ENCODE data around the gene MFAP3L.
A peak's percentile ranks its signal among the peaks of the same experiment; 100 is the strongest.

MFAP3L gene

GRCh38 chr4:169976951-169977350 lies 49.2 kb downstream of the MFAP3L start:
- no peak overlapping the region for H3K4me3 ChIP-seq (ENCODE audit: low read depth, low read length)
- no peak for TF ChIP-seq CTCF (conservative IDR thresholded peaks at IDR 0.05; ENCODE audit: low read depth, low read length)
- no peak for DNase-seq (ENCODE audit: low read depth)

- no peak overlapping the region for H3K4me3 ChIP-seq (ENCODE audit: low read depth, low read length)
- no peak for DNase-seq (ENCODE audit: low read depth)
- no peak for TF ChIP-seq CTCF (conservative IDR thresholded peaks at IDR 0.05; ENCODE audit: low read depth, low read length)
These were observed 50.1 kb downstream of the MFAP3L start for GRCh38 chr4:169975838-169976796.

- peak; percentile 4 for DNase-seq (ENCODE audit: low read depth)
- no peak overlapping the region for H3K4me3 ChIP-seq (ENCODE audit: low read depth, low read length)
- no peak for TF ChIP-seq CTCF (conservative IDR thresholded peaks at IDR 0.05; ENCODE audit: low read depth, low read length)
These were observed 50.9 kb downstream of the MFAP3L start for GRCh38 chr4:169975131-169975837.

- DNase-seq (ENCODE audit: low read depth): no peak
- no peak for TF ChIP-seq CTCF (conservative IDR thresholded peaks at IDR 0.05; ENCODE audit: low read depth, low read length)
- H3K4me3 ChIP-seq (ENCODE audit: low read depth, low read length): no peak overlapping the region
These were observed 54.7 kb downstream of the MFAP3L start for GRCh38 chr4:169971456-169972015.

- peak; percentile 39 for DNase-seq (ENCODE audit: low read depth)
- H3K4me3 ChIP-seq (ENCODE audit: low read depth, low read length): no peak overlapping the region
- no peak for TF ChIP-seq CTCF (conservative IDR thresholded peaks at IDR 0.05; ENCODE audit: low read depth, low read length)
These were observed 57.2 kb downstream of the MFAP3L start for GRCh38 chr4:169968999-169969398.

GRCh38 chr4:169963998-169964397 lies 62.2 kb downstream of the MFAP3L start:
- H3K4me3 ChIP-seq (ENCODE audit: low read depth, low read length): no peak overlapping the region
- peak; percentile 30 for DNase-seq (ENCODE audit: low read depth)
- TF ChIP-seq CTCF (conservative IDR thresholded peaks at IDR 0.05; ENCODE audit: low read depth, low read length): no peak
